OCI-LY7 (cell line): ENCODE data around the gene TMEM26. TPM values are rescaled to one million over a fixed set of nuclear protein-coding genes. Genes with fewer than 3 reads are reported as not detected.
"Not testable (repeated sequence)": the region's sequence is repeated elsewhere in the genome, so short reads cannot be mapped to it uniquely, and the experiment has no call there.

ENCODE experiments used
- BruUV-seq: library from RNA; stranded (reverse); fragments of 400-500 nt; replicated peaks from 2 replicates; lab custom pipeline; 2021; lab: Mats Ljungman, UMichigan
- CTCF ChIA-PET: fragments of 300-600 bp; sonication (Branson Sonifier 250); formaldehyde crosslinking; loops from one replicate; lab custom pipeline; 2022; ENCODE audit warnings: antibody characterized with exemption; ENCODE audit not compliant: unreplicated experiment; lab: Charles Lee
- POLR2A ChIA-PET: fragments of 300-600 bp; sonication (Branson Sonifier 250); formaldehyde crosslinking; loops from one replicate; lab custom pipeline; 2022; ENCODE audit warnings: antibody characterized with exemption; lab: Charles Lee
- DNase-seq: peaks from one replicate; pipeline ENCODE4 v3.0.0-alpha.2; 2015; ENCODE audit warnings: low spot score
- H2AFZ ChIP-seq: fragments of 200-600 bp; sonication (generic), shearing (Covaris generic); 2 replicates; pipeline ENCODE4 v1.6.1; 2014; ENCODE audit warnings: mild to moderate bottlenecking, antibody characterized with exemption, low read length, moderate library complexity
- H3K27ac ChIP-seq: fragments of 200-600 bp; sonication (generic); 2 replicates; pipeline ENCODE4 v1.5.1; 2014; ENCODE audit warnings: mixed run types, low read depth, mild to moderate bottlenecking, moderate library complexity, low read length, inconsistent platforms; ENCODE audit not compliant: poor library complexity, severe bottlenecking
- H3K36me3 ChIP-seq: fragments of 200-600 bp; sonication (generic); 2 replicates; pipeline ENCODE4 v1.6.1; 2014; ENCODE audit warnings: mild to moderate bottlenecking, antibody characterized with exemption, low read length, moderate library complexity, mixed read lengths; ENCODE audit not compliant: insufficient read depth
- H3K4me1 ChIP-seq: fragments of 200-600 bp; sonication (generic); 2 replicates; pipeline ENCODE4 v1.5.1; 2014; ENCODE audit warnings: mild to moderate bottlenecking, low read length; ENCODE audit not compliant: insufficient read depth, poor library complexity, severe bottlenecking
- H3K4me2 ChIP-seq: fragments of 200-600 bp; sonication (generic); 2 replicates; pipeline ENCODE4 v1.6.1; 2014; ENCODE audit warnings: mild to moderate bottlenecking, low read length
- H3K4me3 ChIP-seq: fragments of 200-600 bp; sonication (generic); 2 replicates; pipeline ENCODE4 v1.5.1; 2014; ENCODE audit warnings: mild to moderate bottlenecking, low read depth, low read length; ENCODE audit not compliant: poor library complexity, severe bottlenecking
- H3K79me2 ChIP-seq: fragments of 200-600 bp; sonication (generic); 2 replicates; pipeline ENCODE4 v1.6.1; 2016; ENCODE audit warnings: low read depth, mild to moderate bottlenecking, low read length, moderate library complexity, mixed read lengths; ENCODE audit not compliant: insufficient read depth
- H3K9me2 ChIP-seq: fragments of 200-600 bp; sonication (generic); 2 replicates; pipeline ENCODE4 v1.6.1; 2016; ENCODE audit warnings: mild to moderate bottlenecking, low read length, mixed read lengths; ENCODE audit not compliant: insufficient read depth
- H3K9me3 ChIP-seq: fragments of 200-600 bp; sonication (generic); 2 replicates; pipeline ENCODE4 v1.6.1; 2014; ENCODE audit warnings: mild to moderate bottlenecking, mixed run types, low read length, mixed read lengths
- H4K20me1 ChIP-seq: fragments of 200-600 bp; sonication (generic); 2 replicates; pipeline ENCODE4 v1.6.1; 2014; ENCODE audit warnings: mild to moderate bottlenecking, antibody characterized with exemption, low read length, moderate library complexity, mixed read lengths; ENCODE audit not compliant: insufficient read depth
- CTCF ChIP-seq: fragments of 200-600 bp; sonication (generic); conservative IDR thresholded peaks from 2 replicates; pipeline ENCODE4 v1.5.1; 2014; ENCODE audit warnings: mild to moderate bottlenecking, antibody characterized with exemption, low read length, moderate library complexity, mixed read lengths
- EZH2phosphoT487 ChIP-seq: fragments of 200-600 bp; sonication (generic); IDR thresholded peaks from 2 replicates; pipeline ENCODE4 v1.6.1; 2018; ENCODE audit warnings: low read depth, borderline replicate concordance, mild to moderate bottlenecking, mixed run types, antibody characterized with exemption, low read length, moderate library complexity, mixed read lengths
- intact Hi-C: fragments of 100-400 bp; cut with micrococcal nuclease; formaldehyde crosslinking; loops from one replicate; pipeline ENCODE4 v1.10.0; 2022; ENCODE audit not compliant: unreplicated experiment
- total RNA-seq, 2 experiments: library from RNA; depleted of rRNA in 1 of 2; stranded (reverse); fragments of >200 nt in 1 of 2; shearing (Covaris generic) in 1 of 2; gene quantifications; 2 replicates each; pipeline ENCODE4 v1.2.3, GENCODE V29; 2014 to 2022

The TMEM26 gene
- total RNA-seq, 2 experiments from 2014 or later, result 0.06 TPM; not detected in 1

GRCh38 chr10:61389887-61390286 lies 63.3 kb downstream of the TMEM26 start:
- ChIA-PET POLR2A (no interaction called here), CTCF (no interaction called here)
- intact Hi-C loops, result no loop called here
- DNase-seq, result no peak
- H4K20me1 ChIP-seq, result no peaks in the 10 kb centered on the region
- H3K9me2 ChIP-seq, result no peaks in the 10 kb centered on the region
- H2AFZ ChIP-seq, result no peak overlapping the region
- H3K4me1 ChIP-seq, result no peaks in the 10 kb centered on the region
- no peak overlapping the region for H3K4me2 ChIP-seq
- H3K27ac ChIP-seq, result no peak overlapping the region
- no peak for TF ChIP-seq CTCF
- TF ChIP-seq EZH2phosphoT487, result no peak
- no peaks in the 10 kb centered on the region for H3K79me2 ChIP-seq
- H3K9me3 ChIP-seq, result no peaks in the 10 kb centered on the region
- H3K4me3 ChIP-seq, result no peak overlapping the region
- BruUV-seq, result no TSS peak
- H3K36me3 ChIP-seq, result no peaks in the 10 kb centered on the region

GRCh38 chr10:61388986-61389385 lies 64.2 kb downstream of the TMEM26 start:
- H3K79me2 ChIP-seq, BruUV-seq, DNase-seq, H3K27ac ChIP-seq, H3K4me1 ChIP-seq, H3K4me3 ChIP-seq, intact Hi-C loops, H3K4me2 ChIP-seq, H4K20me1 ChIP-seq, H3K36me3 ChIP-seq, POLR2A ChIA-PET, CTCF ChIA-PET, H3K9me2 ChIP-seq, H3K9me3 ChIP-seq, H2AFZ ChIP-seq: not testable (repeated sequence)

GRCh38 chr10:61385231-61386001 lies 67.8 kb downstream of the TMEM26 start:
- Histone ChIP-seq H3K36me3 (no peaks in the 10 kb centered on the region), H4K20me1 (no peaks in the 10 kb centered on the region), H2AFZ (no peak overlapping the region), H3K4me2 (no peak overlapping the region), H3K9me2 (no peaks in the 10 kb centered on the region), H3K27ac (no peak overlapping the region), H3K9me3 (no peaks in the 10 kb centered on the region), H3K79me2 (no peaks in the 10 kb centered on the region), H3K4me3 (no peak overlapping the region), H3K4me1 (no peaks in the 10 kb centered on the region)
- no peak for DNase-seq
- intact Hi-C loops, result no loop called here
- POLR2A ChIA-PET, result no interaction called here
- TF ChIP-seq EZH2phosphoT487 (no peak), CTCF (no peak)
- CTCF ChIA-PET, result no interaction called here
- BruUV-seq, result no TSS peak

- H3K9me3 ChIP-seq, H3K79me2 ChIP-seq, DNase-seq, intact Hi-C loops, CTCF ChIA-PET, H3K4me2 ChIP-seq, H3K4me1 ChIP-seq, H3K27ac ChIP-seq, POLR2A ChIA-PET, H3K9me2 ChIP-seq, H3K36me3 ChIP-seq, BruUV-seq, H2AFZ ChIP-seq, H4K20me1 ChIP-seq, H3K4me3 ChIP-seq: not testable (repeated sequence)
Measured at GRCh38 chr10:61381153-61381552, 72.0 kb downstream of the TMEM26 start.
